K562 (cell line): ENCODE measurements around the gene LSR. TPM values are rescaled to one million over a fixed set of nuclear protein-coding genes. Genes with fewer than 3 reads are reported as not detected.

Experiments
- BDP1 ChIP-seq: IDR thresholded peaks from 3 replicates; pipeline ENCODE4 v1.6.1; 2011; ENCODE audit not compliant: insufficient read length, insufficient read depth
- BMI1 ChIP-seq: fragments of 150-350 bp; IDR thresholded peaks from 2 replicates; pipeline ENCODE4 v1.6.1; 2014; ENCODE audit warnings: low read length
- CXXC5 ChIP-seq: fragments of 250-450 bp; sonication (Bioruptor Pico); IDR thresholded peaks from 2 replicates; pipeline ENCODE4 v1.8.0; 2022; ENCODE audit warnings: inconsistent platforms, mild to moderate bottlenecking, moderate library complexity
- ELF1 ChIP-seq: fragments of 200-800 bp; sonication (Bioruptor generic); IDR thresholded peaks from 2 replicates; pipeline ENCODE4 v1.6.1; 2016; ENCODE audit warnings: missing genetic modification characterization, missing compliant biosample characterization
- FOXM1 ChIP-seq, 2 experiments: fragments of 450-650 bp in 1 of 2; sonication (generic) in 1 of 2; formaldehyde crosslinking in 1 of 2; IDR thresholded peaks; 2 replicates each; pipeline versions ENCODE4 v1.6.1 to v1.9.0; 2017 to 2022; ENCODE audit warnings: low read depth in 2 of 2, mild to moderate bottlenecking in 2 of 2, missing genetic modification reagents in 1 of 2, moderate library complexity in 1 of 2
- IFI16 ChIP-seq: fragments of 250-450 bp; sonication (Bioruptor Pico); IDR thresholded peaks from 2 replicates; pipeline ENCODE4 v2.1.2; 2022; ENCODE audit warnings: mild to moderate bottlenecking, inconsistent platforms
- ILK ChIP-seq: fragments of 450-650 bp; IDR thresholded peaks from 2 replicates; pipeline ENCODE4 v1.6.1; 2016; ENCODE audit warnings: missing genetic modification characterization, low read depth, mild to moderate bottlenecking, missing compliant biosample characterization, moderate library complexity, borderline replicate concordance
- NFATC3 ChIP-seq: fragments of 450-650 bp; IDR thresholded peaks from 2 replicates; pipeline ENCODE4 v1.6.1; 2017; ENCODE audit warnings: mild to moderate bottlenecking
- OTX1 ChIP-seq: fragments of 450-650 bp; formaldehyde crosslinking; IDR thresholded peaks from 2 replicates; pipeline ENCODE4 v1.4.0; 2022; ENCODE audit warnings: mild to moderate bottlenecking
- ZNF140 ChIP-seq: fragments of 250-450 bp; sonication (Bioruptor Pico); IDR thresholded peaks from 2 replicates; pipeline ENCODE4 v1.8.0; 2021; ENCODE audit warnings: moderate library complexity, mild to moderate bottlenecking, inconsistent platforms
- ZNF436 ChIP-seq: fragments of 250-450, 450-650 bp; sonication (Bioruptor Pico); formaldehyde crosslinking; IDR thresholded peaks from 2 replicates; pipeline ENCODE4 v1.7.0; 2020; ENCODE audit warnings: mild to moderate bottlenecking
- ZNF445 ChIP-seq: fragments of 250-450 bp; sonication (Bioruptor Pico); IDR thresholded peaks from 2 replicates; pipeline ENCODE4 v1.4.0; 2020; ENCODE audit warnings: low read depth, mild to moderate bottlenecking, moderate library complexity
- polyA plus RNA-seq, 8 experiments: library from polyadenylated mRNA; depleted of rRNA in 4 of 8; stranded (reverse) in 5 of 8; unstranded in 3 of 8; fragments of >200 nt; fragmentation: Nextera tagmentation in 2 of 8; fragmentation: Illumina TruSeq in 1 of 8; extraction: Ambion mirVana in 2 of 8; extraction: Trizol in 1 of 8; gene quantifications; 2 replicates each; pipeline versions ENCODE4 v1.2.1 to v1.2.3, GENCODE V29; 2011 to 2014; ENCODE audit warnings: inconsistent platforms in 1 of 8, missing spikeins in 1 of 8
- total RNA-seq, 7 experiments: library from RNA; depleted of rRNA in 6 of 7; stranded (reverse); fragments of >200 nt in 6 of 7; fragmentation: Illumina TruSeq in 2 of 7; extraction: Trizol in 2 of 7; gene quantifications; 2 replicates each; pipeline versions ENCODE4 v1.2.1 to v1.2.3, GENCODE V29; 2011 to 2021; ENCODE audit warnings: low replicate concordance in 1 of 7
- TF ChIP-seq, protein P1 (sequence below): fragments of 450-650 bp; IDR thresholded peaks from one replicate; pipeline ENCODE4 v1.6.1; 2018; ENCODE audit warnings: mild to moderate bottlenecking, moderate library complexity; ENCODE audit not compliant: partially characterized antibody
- TF ChIP-seq, protein P2 (sequence below), 2 experiments: fragments of 450-650 bp; IDR thresholded peaks; 2 replicates each; pipeline ENCODE4 v1.6.1; 2016
- TF ChIP-seq, protein P3 (sequence below): sonication (generic); formaldehyde crosslinking; IDR thresholded peaks from 2 replicates; pipeline ENCODE4 v1.8.1; 2023; ENCODE audit warnings: missing genetic modification reagents, mild to moderate bottlenecking, borderline replicate concordance
- TF ChIP-seq, protein P4 (sequence below): fragments of 250-450 bp; sonication (Bioruptor Pico); IDR thresholded peaks from 2 replicates; pipeline ENCODE4 v1.4.0; 2020; ENCODE audit warnings: mild to moderate bottlenecking, moderate library complexity

Gene LSR
- total and polyA plus RNA-seq, 9 of the 15 experiments (the other 6 are each of a cell fraction or from before 2014, with no cell fraction given) = 0.44 to 87.9 (median 28.0) TPM

DNA sequence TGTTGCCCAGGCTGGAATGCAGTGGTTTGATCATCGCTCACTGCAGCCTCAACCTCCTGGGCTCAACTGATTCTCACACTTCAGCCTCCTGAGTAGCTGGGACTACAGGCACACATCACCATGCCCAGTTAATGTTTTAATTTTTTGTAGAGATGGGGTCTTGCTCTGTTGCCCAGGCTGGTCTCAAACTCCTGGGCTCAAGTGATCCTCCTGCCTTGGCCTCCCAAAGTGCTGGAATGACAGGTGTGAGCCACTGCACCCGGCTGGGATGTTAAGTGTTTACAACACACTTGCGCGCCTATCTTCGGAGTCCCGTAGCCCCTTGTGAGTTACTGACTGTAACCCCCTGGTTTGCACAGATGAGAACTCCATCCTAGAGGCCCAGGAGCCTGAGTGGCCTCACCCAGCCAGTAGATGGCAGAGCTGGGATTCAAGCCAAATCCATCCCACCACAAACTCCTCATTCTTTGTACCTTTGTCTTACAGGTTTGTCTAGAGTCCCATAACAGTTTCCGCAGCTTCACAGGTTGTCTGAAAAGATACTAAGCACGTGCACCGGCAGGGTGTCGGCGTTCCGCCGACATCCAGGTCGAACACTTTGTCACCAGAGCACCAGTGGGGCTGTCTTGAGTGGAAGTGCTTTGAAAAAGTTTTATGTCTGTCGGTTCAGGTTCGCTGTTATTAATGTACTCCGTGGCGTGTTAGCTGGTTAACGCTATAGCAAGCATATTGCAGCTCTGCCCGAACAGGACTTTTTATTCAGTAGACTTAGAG lies 57.9 kb downstream of the LSR start (continued):
- TF ChIP-seq, protein P1, sequence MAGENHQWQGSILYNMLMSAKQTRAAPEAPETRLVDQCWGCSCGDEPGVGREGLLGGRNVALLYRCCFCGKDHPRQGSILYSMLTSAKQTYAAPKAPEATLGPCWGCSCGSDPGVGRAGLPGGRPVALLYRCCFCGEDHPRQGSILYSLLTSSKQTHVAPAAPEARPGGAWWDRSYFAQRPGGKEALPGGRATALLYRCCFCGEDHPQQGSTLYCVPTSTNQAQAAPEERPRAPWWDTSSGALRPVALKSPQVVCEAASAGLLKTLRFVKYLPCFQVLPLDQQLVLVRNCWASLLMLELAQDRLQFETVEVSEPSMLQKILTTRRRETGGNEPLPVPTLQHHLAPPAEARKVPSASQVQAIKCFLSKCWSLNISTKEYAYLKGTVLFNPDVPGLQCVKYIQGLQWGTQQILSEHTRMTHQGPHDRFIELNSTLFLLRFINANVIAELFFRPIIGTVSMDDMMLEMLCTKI = no peak
- TF ChIP-seq NFATC3 = no peak
- no peak for TF ChIP-seq ZNF445 (CRISPR knock-in tag)
- no peak for TF ChIP-seq BMI1
- TF ChIP-seq OTX1 = no peak
- peak; percentile 52; the same call in 1 of the 2 replicates for TF ChIP-seq CXXC5 (CRISPR knock-in tag)
- TF ChIP-seq, protein P2, sequence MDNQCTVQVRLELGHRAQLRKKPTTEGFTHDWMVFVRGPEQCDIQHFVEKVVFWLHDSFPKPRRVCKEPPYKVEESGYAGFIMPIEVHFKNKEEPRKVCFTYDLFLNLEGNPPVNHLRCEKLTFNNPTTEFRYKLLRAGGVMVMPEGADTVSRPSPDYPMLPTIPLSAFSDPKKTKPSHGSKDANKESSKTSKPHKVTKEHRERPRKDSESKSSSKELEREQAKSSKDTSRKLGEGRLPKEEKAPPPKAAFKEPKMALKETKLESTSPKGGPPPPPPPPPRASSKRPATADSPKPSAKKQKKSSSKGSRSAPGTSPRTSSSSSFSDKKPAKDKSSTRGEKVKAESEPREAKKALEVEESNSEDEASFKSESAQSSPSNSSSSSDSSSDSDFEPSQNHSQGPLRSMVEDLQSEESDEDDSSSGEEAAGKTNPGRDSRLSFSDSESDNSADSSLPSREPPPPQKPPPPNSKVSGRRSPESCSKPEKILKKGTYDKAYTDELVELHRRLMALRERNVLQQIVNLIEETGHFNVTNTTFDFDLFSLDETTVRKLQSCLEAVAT (IDR thresholded peaks at IDR 0.05) = peak; percentile 8 to 25; a peak in 2 of 4 replicates
- TF ChIP-seq, protein P3, sequence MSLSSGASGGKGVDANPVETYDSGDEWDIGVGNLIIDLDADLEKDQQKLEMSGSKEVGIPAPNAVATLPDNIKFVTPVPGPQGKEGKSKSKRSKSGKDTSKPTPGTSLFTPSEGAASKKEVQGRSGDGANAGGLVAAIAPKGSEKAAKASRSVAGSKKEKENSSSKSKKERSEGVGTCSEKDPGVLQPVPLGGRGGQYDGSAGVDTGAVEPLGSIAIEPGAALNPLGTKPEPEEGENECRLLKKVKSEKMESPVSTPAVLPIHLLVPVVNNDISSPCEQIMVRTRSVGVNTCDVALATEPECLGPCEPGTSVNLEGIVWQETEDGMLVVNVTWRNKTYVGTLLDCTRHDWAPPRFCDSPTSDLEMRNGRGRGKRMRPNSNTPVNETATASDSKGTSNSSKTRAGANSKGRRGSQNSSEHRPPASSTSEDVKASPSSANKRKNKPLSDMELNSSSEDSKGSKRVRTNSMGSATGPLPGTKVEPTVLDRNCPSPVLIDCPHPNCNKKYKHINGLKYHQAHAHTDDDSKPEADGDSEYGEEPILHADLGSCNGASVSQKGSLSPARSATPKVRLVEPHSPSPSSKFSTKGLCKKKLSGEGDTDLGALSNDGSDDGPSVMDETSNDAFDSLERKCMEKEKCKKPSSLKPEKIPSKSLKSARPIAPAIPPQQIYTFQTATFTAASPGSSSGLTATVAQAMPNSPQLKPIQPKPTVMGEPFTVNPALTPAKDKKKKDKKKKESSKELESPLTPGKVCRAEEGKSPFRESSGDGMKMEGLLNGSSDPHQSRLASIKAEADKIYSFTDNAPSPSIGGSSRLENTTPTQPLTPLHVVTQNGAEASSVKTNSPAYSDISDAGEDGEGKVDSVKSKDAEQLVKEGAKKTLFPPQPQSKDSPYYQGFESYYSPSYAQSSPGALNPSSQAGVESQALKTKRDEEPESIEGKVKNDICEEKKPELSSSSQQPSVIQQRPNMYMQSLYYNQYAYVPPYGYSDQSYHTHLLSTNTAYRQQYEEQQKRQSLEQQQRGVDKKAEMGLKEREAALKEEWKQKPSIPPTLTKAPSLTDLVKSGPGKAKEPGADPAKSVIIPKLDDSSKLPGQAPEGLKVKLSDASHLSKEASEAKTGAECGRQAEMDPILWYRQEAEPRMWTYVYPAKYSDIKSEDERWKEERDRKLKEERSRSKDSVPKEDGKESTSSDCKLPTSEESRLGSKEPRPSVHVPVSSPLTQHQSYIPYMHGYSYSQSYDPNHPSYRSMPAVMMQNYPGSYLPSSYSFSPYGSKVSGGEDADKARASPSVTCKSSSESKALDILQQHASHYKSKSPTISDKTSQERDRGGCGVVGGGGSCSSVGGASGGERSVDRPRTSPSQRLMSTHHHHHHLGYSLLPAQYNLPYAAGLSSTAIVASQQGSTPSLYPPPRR (CRISPR knock-in tag) = no peak
- no peak for TF ChIP-seq BDP1
- no peak for TF ChIP-seq ILK (tag)
- TF ChIP-seq FOXM1 (IDR thresholded peaks at IDR 0.05; ENCODE audit: low read depth) = 0 out of 2 replicates have a peak, but pooled peaks have one; percentile 7
- no peak for TF ChIP-seq FOXM1 (CRISPR knock-in tag; IDR thresholded peaks at IDR 0.05; ENCODE audit: low read depth)
- TF ChIP-seq IFI16 (CRISPR knock-in tag) = peak; percentile 25; the same call in 1 of the 2 replicates
- TF ChIP-seq, protein P4, sequence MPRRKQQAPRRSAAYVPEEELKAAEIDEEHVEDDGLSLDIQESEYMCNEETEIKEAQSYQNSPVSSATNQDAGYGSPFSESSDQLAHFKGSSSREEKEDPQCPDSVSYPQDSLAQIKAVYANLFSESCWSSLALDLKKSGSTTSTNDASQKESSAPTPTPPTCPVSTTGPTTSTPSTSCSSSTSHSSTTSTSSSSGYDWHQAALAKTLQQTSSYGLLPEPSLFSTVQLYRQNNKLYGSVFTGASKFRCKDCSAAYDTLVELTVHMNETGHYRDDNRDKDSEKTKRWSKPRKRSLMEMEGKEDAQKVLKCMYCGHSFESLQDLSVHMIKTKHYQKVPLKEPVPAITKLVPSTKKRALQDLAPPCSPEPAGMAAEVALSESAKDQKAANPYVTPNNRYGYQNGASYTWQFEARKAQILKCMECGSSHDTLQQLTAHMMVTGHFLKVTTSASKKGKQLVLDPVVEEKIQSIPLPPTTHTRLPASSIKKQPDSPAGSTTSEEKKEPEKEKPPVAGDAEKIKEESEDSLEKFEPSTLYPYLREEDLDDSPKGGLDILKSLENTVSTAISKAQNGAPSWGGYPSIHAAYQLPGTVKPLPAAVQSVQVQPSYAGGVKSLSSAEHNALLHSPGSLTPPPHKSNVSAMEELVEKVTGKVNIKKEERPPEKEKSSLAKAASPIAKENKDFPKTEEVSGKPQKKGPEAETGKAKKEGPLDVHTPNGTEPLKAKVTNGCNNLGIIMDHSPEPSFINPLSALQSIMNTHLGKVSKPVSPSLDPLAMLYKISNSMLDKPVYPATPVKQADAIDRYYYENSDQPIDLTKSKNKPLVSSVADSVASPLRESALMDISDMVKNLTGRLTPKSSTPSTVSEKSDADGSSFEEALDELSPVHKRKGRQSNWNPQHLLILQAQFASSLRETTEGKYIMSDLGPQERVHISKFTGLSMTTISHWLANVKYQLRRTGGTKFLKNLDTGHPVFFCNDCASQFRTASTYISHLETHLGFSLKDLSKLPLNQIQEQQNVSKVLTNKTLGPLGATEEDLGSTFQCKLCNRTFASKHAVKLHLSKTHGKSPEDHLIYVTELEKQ (CRISPR knock-in tag) = no peak
- TF ChIP-seq ZNF436 (CRISPR knock-in tag) = no peak
- TF ChIP-seq ZNF140 (CRISPR knock-in tag) = no peak
- TF ChIP-seq ELF1 (tag) = no peak
